Ascending aorta (tissue), 2 donors: ENCODE data around the gene PCDHGA3. TPM values are rescaled to one million over a fixed set of nuclear protein-coding genes. Genes with fewer than 3 reads are reported as not detected.

ENCODE experiments used
- DNase-seq, 2 donors: peaks; one replicate each; pipeline ENCODE4 v3.0.0-alpha.2; 2019; ENCODE audit warnings: low spot score in 2 of 2
- H3K27ac ChIP-seq, 2 donors: fragments of 200-600 bp; sonication (generic); one replicate each; pipeline ENCODE4 v1.5.1; 2016 to 2017; ENCODE audit warnings: mild to moderate bottlenecking in 1 of 2
- H3K27me3 ChIP-seq: fragments of 200-600 bp; sonication (generic); one replicate; pipeline ENCODE4 v1.5.1; 2017
- H3K36me3 ChIP-seq, 2 donors: fragments of 200-600 bp; sonication (generic); one replicate each; pipeline ENCODE4 v1.5.1; 2016
- H3K4me1 ChIP-seq, 2 donors: fragments of 200-600 bp; sonication (generic); one replicate each; pipeline ENCODE4 v1.5.1; 2016 to 2017; ENCODE audit warnings: mild to moderate bottlenecking in 1 of 2
- H3K4me3 ChIP-seq, 2 donors: fragments of 200-600 bp; sonication (generic); one replicate each; pipeline ENCODE4 v1.5.1; 2016 to 2017; ENCODE audit warnings: mild to moderate bottlenecking in 1 of 2
- H3K9me3 ChIP-seq, 2 donors: fragments of 200-600 bp; sonication (generic); one replicate each; pipeline ENCODE4 v1.5.1; 2016
- intact Hi-C: fragments of 100-400 bp; cut with DNase I; formaldehyde crosslinking; loops from one replicate; pipeline ENCODE4 v1.15.1; 2023
- total RNA-seq: library from RNA; depleted of rRNA; stranded (reverse); fragments of >200 nt; gene quantifications from one replicate; pipeline ENCODE4 v1.1.0, GENCODE V29; 2016
- TF ChIP-seq, protein P1 (sequence below), 3 experiments: fragments of 200-600 bp in 2 of 3; fragments of 450-650 bp in 1 of 3; sonication (generic) in 2 of 3; IDR thresholded peaks; one replicate each; pipeline ENCODE4 v1.5.1; 2016 to 2019; ENCODE audit warnings: antibody characterized with exemption in 3 of 3, mild to moderate bottlenecking in 1 of 3, moderate library complexity in 1 of 3

PCDHGA3 gene
- total RNA-seq, 1 donor from 2014 or later, result 9.2 TPM

DNA sequence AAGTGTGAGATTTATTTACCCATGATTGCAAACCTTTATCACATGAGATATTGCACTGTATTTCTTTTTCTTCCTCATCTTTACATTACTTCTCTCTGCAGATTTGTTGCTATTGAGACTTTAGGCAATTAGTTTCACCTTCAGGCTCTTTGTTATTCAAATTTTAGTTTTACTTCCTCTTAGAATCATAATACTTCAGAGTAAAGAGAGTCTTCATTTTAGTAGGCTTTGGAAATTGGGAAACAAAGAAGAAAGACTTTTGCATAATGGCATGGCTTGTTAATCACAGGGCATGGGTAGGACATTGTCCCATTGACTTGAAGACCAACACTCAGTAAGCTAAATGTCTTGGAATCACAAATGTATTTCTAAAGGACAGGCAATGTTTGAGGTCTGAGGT is 19.1 kb downstream of the PCDHGA3 start:
- no peaks in the 10 kb centered on the region for H3K4me1 ChIP-seq
- TF ChIP-seq, protein P1, sequence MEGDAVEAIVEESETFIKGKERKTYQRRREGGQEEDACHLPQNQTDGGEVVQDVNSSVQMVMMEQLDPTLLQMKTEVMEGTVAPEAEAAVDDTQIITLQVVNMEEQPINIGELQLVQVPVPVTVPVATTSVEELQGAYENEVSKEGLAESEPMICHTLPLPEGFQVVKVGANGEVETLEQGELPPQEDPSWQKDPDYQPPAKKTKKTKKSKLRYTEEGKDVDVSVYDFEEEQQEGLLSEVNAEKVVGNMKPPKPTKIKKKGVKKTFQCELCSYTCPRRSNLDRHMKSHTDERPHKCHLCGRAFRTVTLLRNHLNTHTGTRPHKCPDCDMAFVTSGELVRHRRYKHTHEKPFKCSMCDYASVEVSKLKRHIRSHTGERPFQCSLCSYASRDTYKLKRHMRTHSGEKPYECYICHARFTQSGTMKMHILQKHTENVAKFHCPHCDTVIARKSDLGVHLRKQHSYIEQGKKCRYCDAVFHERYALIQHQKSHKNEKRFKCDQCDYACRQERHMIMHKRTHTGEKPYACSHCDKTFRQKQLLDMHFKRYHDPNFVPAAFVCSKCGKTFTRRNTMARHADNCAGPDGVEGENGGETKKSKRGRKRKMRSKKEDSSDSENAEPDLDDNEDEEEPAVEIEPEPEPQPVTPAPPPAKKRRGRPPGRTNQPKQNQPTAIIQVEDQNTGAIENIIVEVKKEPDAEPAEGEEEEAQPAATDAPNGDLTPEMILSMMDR (IDR thresholded peaks at IDR 0.05), result no peak
- H3K36me3 ChIP-seq, result no peaks in the 10 kb centered on the region
- intact Hi-C loops, result no loop called here
- H3K27ac ChIP-seq, result no peak overlapping the region
- H3K9me3 ChIP-seq, result peaks cover 97 to 98% of the 10 kb centered on the region in 2 donors
- H3K27me3 ChIP-seq, result no peaks in the 10 kb centered on the region
- no peak overlapping the region for H3K4me3 ChIP-seq
- DNase-seq, result no peak

DNA sequence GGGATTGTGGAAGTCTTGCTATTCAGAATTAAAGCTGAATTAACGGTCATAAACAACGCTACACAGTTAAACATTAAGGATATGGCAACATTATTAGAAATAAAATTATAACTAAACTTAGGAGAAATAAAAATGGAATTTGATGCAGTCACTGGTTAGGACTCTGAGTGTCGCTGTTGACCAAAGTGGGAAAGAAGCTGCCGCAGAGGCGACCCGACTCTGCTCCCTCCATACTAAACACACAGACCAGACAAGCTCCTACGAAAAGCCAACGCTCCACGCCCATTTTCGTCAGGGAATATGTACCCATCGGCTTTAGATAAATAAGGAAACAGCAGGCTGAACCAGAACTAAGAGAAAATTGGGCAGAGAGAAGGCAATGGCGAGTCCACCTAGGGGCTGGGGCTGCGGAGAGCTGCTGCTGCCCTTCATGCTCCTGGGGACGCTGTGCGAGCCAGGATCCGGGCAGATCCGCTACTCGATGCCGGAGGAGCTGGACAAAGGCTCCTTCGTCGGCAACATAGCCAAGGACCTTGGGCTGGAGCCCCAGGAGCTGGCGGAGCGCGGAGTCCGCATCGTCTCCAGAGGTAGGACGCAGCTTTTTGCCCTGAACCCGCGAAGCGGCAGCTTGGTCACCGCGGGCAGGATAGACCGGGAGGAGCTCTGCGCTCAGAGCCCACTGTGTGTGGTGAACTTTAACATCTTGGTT is 20.5 kb downstream of the PCDHGA3 start, which contains the start of gene PCDHGA5:
Gene PCDHGA5 (plus strand): TSS at position 211 of the 709 bp plus-strand sequence. CDS start 169 bp downstream, at position 380.
- Histone ChIP-seq H3K36me3 (no peaks in the 10 kb centered on the region), H3K9me3 (peaks cover 93 to 98% of the 10 kb centered on the region in 2 donors), H3K4me3 (peak within 1 kb of the TSS; percentile 31 to 35), H3K27ac (no peak within 1 kb of the TSS), H3K27me3 (no peaks in the 10 kb centered on the region), H3K4me1 (no peaks in the 10 kb centered on the region)
- DNase-seq, result no peak
- TF ChIP-seq, protein P1 (IDR thresholded peaks at IDR 0.05), result no peak
- intact Hi-C loops, result no loop called here

DNA sequence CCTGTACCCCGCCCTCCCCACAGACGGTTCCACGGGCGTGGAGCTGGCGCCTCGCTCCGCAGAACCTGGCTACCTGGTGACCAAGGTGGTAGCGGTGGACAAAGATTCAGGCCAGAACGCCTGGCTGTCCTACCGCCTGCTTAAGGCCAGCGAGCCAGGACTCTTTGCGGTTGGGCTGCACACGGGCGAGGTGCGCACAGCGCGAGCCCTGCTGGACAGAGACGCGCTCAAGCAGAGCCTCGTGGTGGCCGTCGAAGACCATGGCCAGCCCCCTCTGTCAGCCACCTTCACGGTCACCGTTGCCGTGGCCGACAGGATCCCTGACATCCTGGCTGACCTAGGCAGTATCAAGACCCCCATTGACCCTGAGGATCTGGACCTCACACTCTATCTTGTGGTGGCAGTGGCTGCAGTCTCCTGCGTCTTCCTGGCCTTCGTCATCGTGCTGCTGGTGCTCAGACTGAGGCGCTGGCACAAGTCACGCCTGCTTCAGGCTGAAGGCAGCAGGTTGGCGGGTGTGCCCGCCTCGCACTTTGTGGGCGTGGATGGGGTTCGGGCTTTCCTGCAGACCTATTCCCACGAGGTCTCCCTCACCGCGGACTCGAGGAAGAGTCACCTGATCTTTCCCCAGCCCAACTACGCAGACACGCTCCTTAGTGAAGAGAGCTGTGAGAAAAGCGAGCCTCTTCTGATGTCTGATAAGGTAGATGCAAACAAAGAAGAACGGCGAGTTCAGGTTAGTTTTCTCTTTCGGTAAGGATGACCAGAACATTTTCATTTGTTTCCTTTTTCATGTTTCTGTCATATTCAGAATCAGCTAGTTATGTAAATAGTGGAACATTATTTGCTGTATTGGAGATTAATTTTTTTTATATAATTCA is 22.6 kb downstream of the PCDHGA3 start:
- no peak for DNase-seq
- peaks cover 93 to 98% of the 10 kb centered on the region in 2 donors for H3K9me3 ChIP-seq
- intact Hi-C loops, result no loop called here
- no peak overlapping the region for H3K27ac ChIP-seq
- peak overlapping the region in 1 of 2 donors; percentile 13 for H3K4me3 ChIP-seq
- H3K27me3 ChIP-seq, result no peaks in the 10 kb centered on the region
- no peaks in the 10 kb centered on the region for H3K36me3 ChIP-seq
- no peaks in the 10 kb centered on the region for H3K4me1 ChIP-seq
- TF ChIP-seq, protein P1 (IDR thresholded peaks at IDR 0.05), result no peak

DNA sequence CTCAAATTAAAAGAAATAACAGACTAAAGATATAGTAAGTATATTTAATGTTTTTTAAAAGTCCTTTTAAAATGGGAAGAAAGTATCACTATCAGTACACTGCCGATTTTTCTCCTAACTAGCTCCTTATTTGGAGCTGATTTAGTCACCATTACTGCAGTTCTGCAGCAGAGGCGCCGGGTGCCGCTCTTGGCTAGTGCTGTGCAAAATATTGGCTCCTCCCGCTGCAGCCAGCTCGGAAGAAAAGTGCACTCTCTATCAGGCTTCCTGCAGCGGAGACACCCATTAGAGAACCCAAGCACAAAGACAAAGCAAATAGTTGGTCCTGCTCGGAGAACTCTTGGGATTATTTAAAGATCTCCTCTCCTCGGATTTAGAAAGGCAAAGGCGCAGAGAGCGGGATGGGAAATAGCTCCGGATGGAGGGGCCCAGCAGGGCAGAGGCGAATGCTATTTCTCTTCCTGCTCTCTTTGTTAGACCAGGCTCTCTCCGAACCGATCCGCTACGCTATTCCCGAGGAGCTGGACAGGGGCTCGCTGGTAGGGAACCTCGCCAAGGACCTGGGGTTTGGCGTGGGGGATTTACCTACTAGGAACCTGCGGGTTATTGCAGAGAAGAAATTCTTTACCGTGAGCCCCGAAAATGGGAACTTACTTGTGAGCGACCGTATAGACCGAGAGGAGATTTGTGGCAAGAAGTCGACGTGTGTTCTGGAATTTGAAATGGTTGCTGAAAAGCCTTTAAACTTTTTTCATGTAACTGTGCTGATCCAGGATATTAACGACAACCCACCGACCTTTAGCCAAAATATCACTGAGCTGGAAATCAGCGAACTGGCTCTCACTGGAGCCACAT is 26.6 kb downstream of the PCDHGA3 start, which contains the start of gene PCDHGB3:
Gene PCDHGB3 (plus strand): TSS at position 249 of the 855 bp plus-strand sequence. CDS start 153 bp downstream, at position 402.
- TF ChIP-seq, protein P1 (IDR thresholded peaks at IDR 0.05), result no peak
- Histone ChIP-seq H3K4me3 (peak within 1 kb of the TSS; percentile 14 to 24), H3K4me1 (no peaks in the 10 kb centered on the region), H3K27me3 (no peaks in the 10 kb centered on the region), H3K36me3 (no peaks in the 10 kb centered on the region), H3K9me3 (peaks cover 94 to 100% of the 10 kb centered on the region in 2 donors), H3K27ac (no peak within 1 kb of the TSS)
- intact Hi-C loops, result no loop called here
- no peak for DNase-seq
